GM19043 (cell line): ENCODE results near the gene HIVEP3.

Experiments
- ATAC-seq: cut with Tn5 transposase; IDR thresholded peaks from one replicate; pipeline ENCODE4 v1.9.1; 2021; ENCODE audit warnings: low read depth; ENCODE audit not compliant: unreplicated experiment

HIVEP3 gene

GRCh38 chr1:41642922-41643821 lies 275.6 kb downstream of the HIVEP3 start:
- ATAC-seq, result no peak

- ATAC-seq, result no peak
Observed at GRCh38 chr1:41641941-41642527, 276.7 kb downstream of the HIVEP3 start.

DNA sequence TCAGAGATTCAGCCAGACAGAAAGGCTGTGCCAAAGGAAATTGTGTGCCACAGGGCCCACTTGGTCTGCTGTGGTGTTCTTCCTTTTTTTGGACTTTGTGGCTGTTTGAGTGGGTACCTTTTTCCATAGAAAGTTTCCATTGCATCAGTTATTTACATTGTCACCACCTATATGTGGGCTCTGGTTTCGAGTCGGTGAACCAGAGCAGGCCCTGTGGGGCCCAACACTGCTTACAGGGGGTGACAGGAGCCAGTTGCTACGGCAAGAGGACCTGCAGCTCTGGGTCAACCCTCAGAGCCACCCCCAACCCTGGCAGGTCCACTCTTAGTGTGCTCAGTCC lies 277.3 kb downstream of the HIVEP3 start:
- ATAC-seq, result no peak

DNA sequence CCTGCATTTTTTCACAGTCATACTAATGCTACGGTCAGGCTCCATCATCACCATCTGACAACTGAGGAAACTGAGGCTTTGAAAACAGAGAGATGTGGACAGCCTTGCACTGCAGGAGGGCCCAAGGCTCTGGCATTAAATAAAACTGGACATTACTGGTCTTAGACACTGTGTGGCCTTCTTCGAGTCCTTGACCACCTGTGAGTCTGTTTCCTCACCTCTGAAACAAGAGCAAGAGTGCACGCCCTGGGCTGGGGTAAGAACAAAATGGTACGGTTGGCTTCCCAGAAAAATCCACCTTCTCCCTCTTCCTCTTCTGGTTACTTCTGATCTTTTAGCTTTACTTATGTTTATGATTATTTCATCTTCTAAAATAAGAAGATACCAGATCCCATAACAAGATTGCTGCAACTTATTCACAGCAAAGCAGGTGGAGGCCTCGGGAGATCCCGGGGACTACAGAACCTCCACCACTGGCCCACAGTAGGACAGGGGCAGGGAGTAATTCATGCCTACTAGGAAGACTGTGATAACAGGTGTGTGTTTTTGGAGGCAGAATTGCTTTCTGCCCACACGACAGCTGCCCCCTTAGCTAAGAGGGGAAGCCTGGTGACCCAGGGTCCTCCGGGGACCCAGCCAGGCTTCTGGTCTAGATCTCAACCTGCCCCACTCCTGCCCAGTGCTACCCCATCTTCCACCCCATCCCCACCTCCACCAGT lies 277.8 kb downstream of the HIVEP3 start:
- ATAC-seq, result no peak

DNA sequence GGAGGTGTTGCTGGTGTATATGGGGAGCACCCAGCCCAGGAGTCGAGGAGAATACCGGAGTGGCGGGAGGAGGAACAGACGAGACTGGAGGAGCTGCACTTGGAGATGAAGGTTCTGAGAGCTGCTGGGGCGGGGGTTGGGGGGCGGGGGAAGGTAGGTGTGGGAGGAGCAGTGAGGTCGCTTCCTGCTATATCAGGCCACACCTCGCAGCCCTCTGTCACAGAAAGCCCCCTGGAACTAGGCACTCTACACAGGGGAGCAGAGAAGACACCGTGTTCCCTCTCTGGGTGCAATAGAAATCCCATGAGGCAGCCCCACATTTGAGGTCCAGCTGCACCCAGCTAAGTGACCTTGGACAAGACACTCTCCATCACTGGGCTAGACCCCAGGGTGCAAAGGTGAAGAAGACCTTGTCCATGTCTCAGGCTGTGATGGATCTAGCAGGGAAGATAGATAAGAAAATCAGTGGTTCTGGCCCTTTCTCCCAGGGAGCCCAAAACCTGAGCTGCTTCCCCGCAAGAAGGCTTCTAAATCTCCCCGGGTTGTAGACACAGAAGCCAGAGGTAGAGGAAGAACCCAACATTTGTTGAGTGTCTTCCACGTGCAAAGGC lies 278.5 kb downstream of the HIVEP3 start:
- no peak for ATAC-seq

- ATAC-seq, result no peak
Observed at GRCh38 chr1:41639332-41639936, 279.3 kb downstream of the HIVEP3 start.

GRCh38 chr1:41638086-41639024 lies 280.4 kb downstream of the HIVEP3 start:
- ATAC-seq, result no peak

DNA sequence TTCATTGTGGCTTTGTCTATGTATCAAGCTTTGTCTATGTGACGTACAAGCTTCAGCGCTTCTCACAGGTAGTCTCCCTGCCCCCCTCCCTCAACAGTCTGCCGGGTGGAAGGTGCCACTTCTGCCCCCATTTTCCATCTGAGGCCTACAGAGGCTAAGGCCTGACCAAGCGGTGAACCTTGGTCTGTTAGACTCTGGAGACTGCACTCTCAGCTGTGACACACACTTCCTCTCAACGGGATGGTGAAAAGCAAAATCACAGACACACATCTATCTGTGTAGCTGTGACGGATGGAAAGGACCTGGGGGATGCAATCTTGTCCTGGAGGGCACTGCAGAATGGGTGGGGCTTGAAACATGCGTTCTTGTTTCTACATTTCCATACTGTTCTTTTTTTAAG lies 281.4 kb downstream of the HIVEP3 start:
- no peak for ATAC-seq

DNA sequence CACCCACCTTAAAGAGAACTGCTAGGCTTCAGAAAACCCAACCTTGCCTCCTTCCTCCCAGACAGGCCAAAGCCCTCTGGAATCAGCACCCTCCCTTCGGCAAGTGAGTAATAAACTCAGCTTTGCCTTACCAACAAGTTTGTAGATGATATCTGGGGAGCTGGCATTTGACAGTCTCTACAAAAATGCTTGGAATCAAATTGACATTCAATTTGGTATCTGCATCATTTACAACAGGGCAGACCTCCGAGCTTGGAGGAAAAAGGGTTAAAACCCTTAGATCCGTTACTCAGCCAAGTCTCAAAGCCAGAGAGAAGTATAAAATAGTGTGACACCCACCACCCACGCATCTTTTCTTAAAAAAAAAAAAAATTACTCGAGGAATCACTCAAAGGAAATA lies 285.0 kb downstream of the HIVEP3 start:
- ATAC-seq, result no peak

DNA sequence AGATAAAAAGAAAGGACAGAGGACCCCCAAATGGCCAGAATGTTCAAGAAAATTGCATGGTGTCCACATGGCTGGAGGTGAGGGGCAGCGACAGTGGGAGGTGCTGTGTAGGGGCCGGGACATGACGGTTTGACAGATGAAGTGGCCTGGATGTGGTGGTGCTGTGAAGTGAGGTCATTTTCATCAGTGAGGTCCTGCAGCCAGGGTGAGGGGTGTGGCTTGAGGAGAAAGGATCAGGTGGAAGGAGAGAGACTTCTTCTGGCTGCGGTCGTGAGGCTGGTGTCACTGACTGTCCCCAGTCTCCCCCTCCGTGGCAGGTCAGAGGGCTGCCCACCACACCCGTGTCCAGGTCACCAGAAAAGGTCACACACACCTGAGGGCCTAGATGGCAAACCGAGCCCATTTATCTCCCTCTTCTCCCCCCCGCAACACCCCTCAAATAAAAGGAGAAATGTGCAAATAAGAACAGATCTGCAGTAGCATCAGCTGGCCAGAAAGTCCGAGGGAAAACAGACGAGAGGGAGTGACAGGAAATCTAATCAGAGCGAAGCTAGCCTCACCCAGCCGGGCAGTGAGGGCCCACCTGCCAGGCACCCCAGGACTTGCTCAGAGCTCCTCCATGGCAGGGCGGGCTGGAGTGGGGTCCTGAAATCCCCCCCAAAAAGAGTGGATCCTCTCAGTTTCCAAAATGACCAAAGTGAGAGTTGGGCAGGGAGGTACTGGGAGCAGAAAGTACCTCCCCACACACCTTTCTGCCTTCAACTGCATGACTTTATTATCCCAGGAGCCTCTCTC lies 285.7 kb downstream of the HIVEP3 start:
- ATAC-seq, result no peak

- no peak for ATAC-seq
Observed at GRCh38 chr1:41631971-41632370, 286.8 kb downstream of the HIVEP3 start.

DNA sequence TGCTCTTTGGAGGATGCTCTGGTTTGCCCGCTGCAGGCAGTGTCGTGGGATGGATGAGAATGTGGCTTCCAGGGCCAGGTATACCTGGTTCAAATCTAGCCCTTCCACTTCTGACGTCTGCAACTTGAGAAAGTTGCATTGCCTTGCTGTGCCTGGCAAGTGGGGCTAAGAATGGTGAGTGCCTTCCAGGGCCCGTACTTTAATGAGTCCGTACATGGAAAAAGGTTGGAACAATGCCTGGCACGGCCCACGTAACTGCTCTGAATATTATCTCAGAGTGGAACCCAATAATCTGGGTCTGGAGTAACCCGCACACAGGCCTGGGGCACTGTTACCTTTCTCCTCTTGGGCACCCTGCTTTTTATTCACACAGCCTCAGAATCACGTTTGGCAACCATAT lies 287.6 kb downstream of the HIVEP3 start:
- ATAC-seq, result no peak

- no peak for ATAC-seq
Observed at GRCh38 chr1:41629571-41629970, 289.2 kb downstream of the HIVEP3 start.

- no peak for ATAC-seq
Observed at GRCh38 chr1:41629141-41629540, 289.6 kb downstream of the HIVEP3 start.

GRCh38 chr1:41627491-41628280 lies 291.0 kb downstream of the HIVEP3 start:
- no peak for ATAC-seq

GRCh38 chr1:41626616-41627375 lies 291.9 kb downstream of the HIVEP3 start:
- no peak for ATAC-seq

DNA sequence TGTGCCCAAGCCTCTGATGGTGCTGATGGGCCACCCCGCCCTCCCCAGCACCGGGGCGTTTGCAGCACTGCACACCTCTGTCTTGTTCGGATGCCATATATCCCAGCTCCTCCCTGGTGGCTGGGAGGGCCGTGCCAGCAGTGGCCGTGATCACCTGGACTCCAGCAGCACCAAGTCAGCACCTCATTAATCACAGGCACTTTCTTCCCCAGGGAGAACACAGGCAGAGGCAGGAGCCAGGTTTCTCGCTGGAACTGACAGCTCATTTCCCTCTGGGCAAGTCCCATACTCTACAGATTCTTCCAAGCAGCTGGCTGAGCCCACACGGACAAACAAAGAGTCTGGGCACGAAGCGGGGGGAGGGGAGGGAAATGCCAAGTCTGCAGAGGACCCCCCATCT lies 292.6 kb downstream of the HIVEP3 start:
- no peak for ATAC-seq
